Right renal cortex interstitium (tissue), 3 donors: ENCODE measurements around the gene PTX4. TPM values are rescaled to one million over a fixed set of nuclear protein-coding genes. Genes with fewer than 3 reads are reported as not detected.
"Not testable (repeated sequence)": the region's sequence is repeated elsewhere in the genome, so short reads cannot be mapped to it uniquely, and the experiment has no call there.

Experiments used
- DNase-seq, 3 donors: peaks; one replicate each; pipeline ENCODE4 v3.0.0-alpha.2; 2013; ENCODE audit warnings: low read depth in 3 of 3, low spot score in 2 of 3
- polyA plus RNA-seq, 3 donors: library from polyadenylated mRNA; unstranded; fragments of 120-200 nt; gene quantifications; one replicate each; pipeline ENCODE4 v1.2.1, GENCODE V29; 2013; ENCODE audit not compliant: insufficient read length in 3 of 3

PTX4 gene
- polyA plus RNA-seq, 3 donors: not detected

GRCh38 chr16:1446296-1447080 is 42.3 kb downstream of the PTX4 start:
- no peak for DNase-seq

- no peak for DNase-seq
These were observed 43.1 kb downstream of the PTX4 start for GRCh38 chr16:1445518-1446203.

- no peak for DNase-seq
These were observed 43.8 kb downstream of the PTX4 start for GRCh38 chr16:1444730-1445517.

- no peak for DNase-seq
These were observed 44.6 kb downstream of the PTX4 start, which contains the start of gene CCDC154 for GRCh38 chr16:1443980-1444729. Gene CCDC154 (minus strand): TSS chr16:1444556. CDS start chr16:1444322, 234 bp downstream.

- DNase-seq: no peak
These were observed 45.3 kb downstream of the PTX4 start for GRCh38 chr16:1443403-1443973.

- no peak for DNase-seq
These were observed 46.0 kb downstream of the PTX4 start for GRCh38 chr16:1442697-1443096.

- no peak for DNase-seq
These were observed 47.3 kb downstream of the PTX4 start for GRCh38 chr16:1441391-1441829.

- not testable (repeated sequence) for DNase-seq
These were observed 49.1 kb downstream of the PTX4 start for GRCh38 chr16:1439699-1440074.

GRCh38 chr16:1439058-1439698 is 49.6 kb downstream of the PTX4 start:
- DNase-seq: no peak

- no peak for DNase-seq
These were observed 50.3 kb downstream of the PTX4 start for GRCh38 chr16:1438229-1439057.

- DNase-seq: no peak
These were observed 51.1 kb downstream of the PTX4 start for GRCh38 chr16:1437606-1438005.

GRCh38 chr16:1436731-1437355 is 51.9 kb downstream of the PTX4 start:
- no peak for DNase-seq

- no peak for DNase-seq
These were observed 52.6 kb downstream of the PTX4 start for GRCh38 chr16:1435921-1436697.

Other genes with a start within 250 kb of the PTX4 start
- gene TPSAB1, start 248.2 kb downstream of the PTX4 start, polyA plus RNA-seq: not detected
- gene TPSD1, start 232.9 kb downstream of the PTX4 start, polyA plus RNA-seq: not detected
- 100 to 1,000 TPM; 147 to 155 (median 151) TPM for gene UBE2I, start 179.3 kb downstream of the PTX4 start, polyA plus RNA-seq
- gene BAIAP3, start 155.3 kb downstream of the PTX4 start, polyA plus RNA-seq: 1 to 10 TPM; 3.3 to 5.1 (median 5.1) TPM
- 10 to 100 TPM; 33.5 to 47.5 (median 38.1) TPM for gene TSR3, start 137.1 kb downstream of the PTX4 start, polyA plus RNA-seq
- gene GNPTG, start 137.0 kb downstream of the PTX4 start, polyA plus RNA-seq: 10 to 100 TPM; 51.7 to 54.5 (median 53.1) TPM
- gene UNKL, start 74.2 kb downstream of the PTX4 start, polyA plus RNA-seq: 10 to 100 TPM; 11.1 to 14.0 (median 13.8) TPM
- gene UQCC4, start 68.2 kb downstream of the PTX4 start, polyA plus RNA-seq: 10 to 100 TPM; 13.7 to 14.9 (median 14.5) TPM
- not detected for gene PERCC1, start 57.9 kb downstream of the PTX4 start, polyA plus RNA-seq
- 1 to 10 TPM; 1.0 to 1.7 (median 1.5) TPM for gene CCDC154, start 44.4 kb downstream of the PTX4 start, polyA plus RNA-seq
- gene CLCN7, start 13.9 kb downstream of the PTX4 start, polyA plus RNA-seq: 10 to 100 TPM; 36.6 to 42.1 (median 39.4) TPM
- 10 to 100 TPM; 23.2 to 29.3 (median 26.1) TPM for gene TELO2, start 4.4 kb upstream of the PTX4 start, polyA plus RNA-seq
- gene TMEM204, start 44.7 kb upstream of the PTX4 start, polyA plus RNA-seq: 10 to 100 TPM; 16.8 to 21.4 (median 18.8) TPM
- 10 to 100 TPM; 33.9 to 39.1 (median 34.0) TPM for gene IFT140, start 123.1 kb upstream of the PTX4 start, polyA plus RNA-seq
- 10 to 100 TPM; 16.0 to 17.6 (median 16.4) TPM for gene CRAMP1, start 123.4 kb upstream of the PTX4 start, polyA plus RNA-seq
- gene JPT2, start 189.3 kb upstream of the PTX4 start, polyA plus RNA-seq: 10 to 100 TPM; 80.4 to 87.2 (median 81.1) TPM
- 10 to 100 TPM; 28.6 to 39.6 (median 36.3) TPM for gene MAPK8IP3, start 217.3 kb upstream of the PTX4 start, polyA plus RNA-seq